Sigmoid colon (tissue), 4 donors: Measurements from ENCODE around the gene ADARB2.

Experiments used
- EP300 ChIP-seq, 4 donors: sonication (generic); formaldehyde crosslinking; IDR thresholded peaks; one replicate each; pipeline ENCODE4 v1.6.1; 2017; ENCODE audit warnings: antibody characterized with exemption in 4 of 4
- POLR2A ChIP-seq, 2 donors: fragments of 450-650 bp; IDR thresholded peaks; one replicate each; pipeline ENCODE4 v1.6.1; 2016; ENCODE audit warnings: antibody characterized with exemption in 2 of 2, mild to moderate bottlenecking in 2 of 2, moderate library complexity in 2 of 2
- TF ChIP-seq, protein P1 (sequence below), 4 experiments: fragments of 450-650 bp in 3 of 4; fragments of 200-600 bp in 1 of 4; IDR thresholded peaks; one replicate each; pipeline ENCODE4 v1.5.1; 2016 to 2019; ENCODE audit warnings: antibody characterized with exemption in 4 of 4, mild to moderate bottlenecking in 3 of 4, moderate library complexity in 2 of 4

DNA sequence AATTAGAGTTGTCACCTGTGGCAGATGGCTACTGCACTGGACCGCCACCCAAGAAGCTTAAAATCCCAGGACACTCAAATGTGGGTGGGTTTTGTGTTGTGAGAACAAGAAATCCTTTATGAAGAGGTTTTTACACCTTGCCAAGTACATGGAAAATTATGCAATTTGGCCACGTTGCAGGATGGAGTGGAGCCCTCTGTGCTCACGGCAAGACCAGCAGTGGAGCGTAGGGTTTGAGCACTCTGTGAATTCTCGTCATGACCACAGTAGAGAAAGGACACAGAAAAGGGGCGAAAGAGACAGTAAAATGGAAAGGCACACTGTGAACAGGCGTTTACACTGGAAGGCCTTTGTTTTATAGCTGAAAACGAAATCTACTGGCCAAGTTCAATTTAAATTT lies 222.6 kb downstream of the ADARB2 start:
- TF ChIP-seq POLR2A (IDR thresholded peaks at IDR 0.05) (no peak), EP300 (IDR thresholded peaks at IDR 0.05) (no peak)
- TF ChIP-seq, protein P1, sequence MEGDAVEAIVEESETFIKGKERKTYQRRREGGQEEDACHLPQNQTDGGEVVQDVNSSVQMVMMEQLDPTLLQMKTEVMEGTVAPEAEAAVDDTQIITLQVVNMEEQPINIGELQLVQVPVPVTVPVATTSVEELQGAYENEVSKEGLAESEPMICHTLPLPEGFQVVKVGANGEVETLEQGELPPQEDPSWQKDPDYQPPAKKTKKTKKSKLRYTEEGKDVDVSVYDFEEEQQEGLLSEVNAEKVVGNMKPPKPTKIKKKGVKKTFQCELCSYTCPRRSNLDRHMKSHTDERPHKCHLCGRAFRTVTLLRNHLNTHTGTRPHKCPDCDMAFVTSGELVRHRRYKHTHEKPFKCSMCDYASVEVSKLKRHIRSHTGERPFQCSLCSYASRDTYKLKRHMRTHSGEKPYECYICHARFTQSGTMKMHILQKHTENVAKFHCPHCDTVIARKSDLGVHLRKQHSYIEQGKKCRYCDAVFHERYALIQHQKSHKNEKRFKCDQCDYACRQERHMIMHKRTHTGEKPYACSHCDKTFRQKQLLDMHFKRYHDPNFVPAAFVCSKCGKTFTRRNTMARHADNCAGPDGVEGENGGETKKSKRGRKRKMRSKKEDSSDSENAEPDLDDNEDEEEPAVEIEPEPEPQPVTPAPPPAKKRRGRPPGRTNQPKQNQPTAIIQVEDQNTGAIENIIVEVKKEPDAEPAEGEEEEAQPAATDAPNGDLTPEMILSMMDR (IDR thresholded peaks at IDR 0.05): no peak
